ENCODE data around the gene IQCH.
"Not testable (repeated sequence)": the region's sequence is repeated elsewhere in the genome, so short reads cannot be mapped to it uniquely, and the experiment has no call there.

Gene IQCH

DNA sequence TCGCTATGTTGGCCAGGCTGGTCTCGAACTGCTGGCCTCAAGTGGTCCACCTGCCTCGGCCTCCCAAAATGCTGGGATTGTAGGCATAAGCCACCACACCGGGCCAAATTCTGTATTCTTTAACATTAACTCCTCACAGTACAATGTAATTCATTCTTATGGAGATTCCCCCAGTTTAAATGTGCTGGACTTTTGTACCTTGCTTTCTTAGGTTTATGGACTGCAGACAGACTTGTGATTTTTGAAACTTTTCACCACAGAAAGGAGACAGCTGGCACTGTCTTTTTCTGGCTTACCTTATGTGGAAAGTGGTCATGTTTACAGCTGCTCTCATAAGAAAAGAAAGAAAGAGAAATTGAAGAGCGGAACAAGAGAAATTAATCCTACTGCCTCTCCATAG is 103.8 kb downstream of the IQCH start:
- no peak for DNase-seq (ENCODE audit: low read depth in 2 of 2)

DNA sequence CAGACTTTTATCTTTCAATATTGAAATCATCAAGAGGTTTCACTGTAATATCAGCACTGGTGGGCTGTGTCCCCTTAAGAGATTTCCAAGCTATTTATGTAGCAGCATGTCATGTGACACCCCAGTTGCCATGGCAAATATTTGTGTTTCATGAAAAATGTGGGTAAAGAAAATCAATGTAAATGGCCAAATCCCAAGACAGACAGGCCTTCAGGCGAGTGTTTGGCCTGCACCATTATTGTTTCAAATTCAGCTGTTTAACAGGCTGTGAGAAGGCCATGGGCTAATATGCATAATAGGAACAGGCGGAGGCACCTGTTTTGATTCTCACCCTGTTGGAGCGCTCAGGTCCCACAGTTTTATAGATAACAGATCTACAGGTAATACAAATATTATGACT is 104.2 kb downstream of the IQCH start:
- no peak for DNase-seq (ENCODE audit: low read depth in 2 of 2)

DNA sequence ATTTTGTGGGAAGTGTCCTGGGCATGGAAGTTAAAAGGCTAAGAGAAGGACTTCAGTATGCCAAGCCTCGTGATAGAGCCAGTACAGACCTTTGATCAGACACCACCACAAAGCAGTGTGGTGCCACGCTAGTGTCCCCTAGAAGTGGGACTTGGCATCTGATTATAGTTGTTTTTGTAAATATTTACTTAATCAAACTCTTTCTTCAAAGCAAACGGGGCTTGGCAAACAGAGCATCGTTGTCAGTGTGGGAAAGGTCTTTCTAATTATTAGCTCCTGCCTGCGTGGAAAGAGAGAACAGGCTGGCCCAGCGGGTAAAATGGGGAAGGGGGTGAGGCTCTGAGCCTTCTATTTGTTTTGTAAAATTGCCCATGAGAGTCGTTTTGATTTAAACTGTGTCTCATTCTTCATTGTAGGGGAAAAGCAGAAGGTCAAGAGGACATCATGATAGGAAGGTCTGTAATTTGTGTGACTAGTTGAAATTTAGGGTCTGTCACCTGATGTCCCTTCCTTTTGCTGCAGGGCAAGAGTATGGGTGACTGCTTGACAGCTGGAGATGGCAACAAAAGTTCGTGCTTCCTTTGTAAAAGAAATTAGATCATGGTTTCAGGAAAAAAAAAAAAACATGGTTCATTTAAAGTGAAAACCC is 105.0 kb downstream of the IQCH start:
- no peak for DNase-seq (ENCODE audit: low read depth in 2 of 2)

DNA sequence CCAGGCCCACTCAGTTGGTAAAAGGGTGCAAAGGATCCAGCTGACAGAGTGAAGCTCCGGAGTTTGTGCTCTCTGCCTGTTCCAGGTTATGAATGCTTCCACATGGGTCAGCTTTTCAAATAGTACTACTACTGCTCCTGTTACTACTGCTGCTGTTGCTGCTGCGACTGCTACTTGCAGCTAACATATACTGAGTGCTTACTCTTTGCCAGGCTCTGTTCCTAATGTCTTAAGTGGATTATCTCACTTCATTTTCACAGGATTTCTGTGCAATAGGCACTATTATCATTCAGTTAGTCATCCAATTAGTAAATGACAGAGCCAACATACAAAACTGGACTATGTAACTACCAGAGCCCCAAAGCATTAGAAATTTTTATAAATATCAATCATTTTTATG is 106.5 kb downstream of the IQCH start:
- DNase-seq (ENCODE audit: low read depth in 2 of 2): no peak

DNA sequence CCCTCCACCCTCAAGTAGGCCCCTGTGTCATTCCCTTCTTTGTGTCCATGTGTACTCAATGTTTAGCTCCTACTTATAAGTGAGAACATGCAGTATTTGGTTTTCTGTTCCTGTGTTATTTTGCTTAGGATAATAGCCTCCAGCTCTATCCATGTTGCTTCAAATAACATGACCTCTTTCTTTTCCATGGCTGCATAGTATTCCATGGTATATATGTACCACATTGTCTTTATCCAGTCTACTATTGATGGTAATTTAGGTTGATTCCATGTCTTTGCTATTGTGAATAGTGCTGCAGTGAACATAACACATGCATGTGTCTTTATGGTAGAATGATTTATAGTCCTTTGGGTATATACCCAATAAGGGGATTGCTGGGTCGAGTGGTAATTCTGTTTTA is 109.1 kb downstream of the IQCH start:
- not testable (repeated sequence) for DNase-seq (ENCODE audit: low read depth in 2 of 2)

DNA sequence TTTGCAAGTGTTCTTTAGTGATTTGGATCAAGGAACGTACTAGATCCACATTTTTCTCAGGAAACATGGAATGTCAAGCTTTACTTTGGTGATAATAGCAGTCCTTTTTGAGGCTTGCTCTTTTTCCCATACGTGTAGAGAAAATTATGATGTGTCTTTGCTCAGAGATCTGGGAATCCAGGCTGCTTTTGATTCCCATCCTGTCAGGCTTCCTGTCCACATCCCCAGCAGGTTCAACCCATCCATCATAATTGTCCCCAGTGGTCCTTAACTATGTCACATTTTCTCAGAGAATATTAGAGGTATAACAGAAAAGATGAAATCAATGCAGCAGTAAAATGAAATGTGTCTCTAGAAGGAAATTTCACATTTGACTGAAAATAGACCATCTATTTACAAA is 111.4 kb downstream of the IQCH start:
- no peak for DNase-seq (ENCODE audit: low read depth in 2 of 2)

DNA sequence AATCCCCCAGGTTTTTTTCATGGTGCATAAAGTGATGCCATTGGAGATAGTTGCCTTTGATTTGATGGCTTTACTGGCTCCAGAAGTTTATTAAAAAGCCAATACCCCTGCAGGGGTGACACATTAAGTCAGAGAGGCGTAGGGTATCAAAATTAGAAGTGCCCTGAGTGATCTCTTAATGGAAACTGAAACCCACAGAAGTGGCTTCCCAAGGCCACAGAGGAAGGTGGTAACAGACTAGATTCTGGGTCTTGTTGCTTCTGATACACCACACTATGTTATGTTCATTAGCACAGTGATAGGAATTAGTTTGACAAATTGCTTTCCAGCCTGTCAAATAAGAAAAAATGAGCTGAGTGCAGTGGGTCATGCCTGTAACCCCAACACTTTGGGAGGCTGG is 112.3 kb downstream of the IQCH start:
- no peak for DNase-seq (ENCODE audit: low read depth in 2 of 2)

DNA sequence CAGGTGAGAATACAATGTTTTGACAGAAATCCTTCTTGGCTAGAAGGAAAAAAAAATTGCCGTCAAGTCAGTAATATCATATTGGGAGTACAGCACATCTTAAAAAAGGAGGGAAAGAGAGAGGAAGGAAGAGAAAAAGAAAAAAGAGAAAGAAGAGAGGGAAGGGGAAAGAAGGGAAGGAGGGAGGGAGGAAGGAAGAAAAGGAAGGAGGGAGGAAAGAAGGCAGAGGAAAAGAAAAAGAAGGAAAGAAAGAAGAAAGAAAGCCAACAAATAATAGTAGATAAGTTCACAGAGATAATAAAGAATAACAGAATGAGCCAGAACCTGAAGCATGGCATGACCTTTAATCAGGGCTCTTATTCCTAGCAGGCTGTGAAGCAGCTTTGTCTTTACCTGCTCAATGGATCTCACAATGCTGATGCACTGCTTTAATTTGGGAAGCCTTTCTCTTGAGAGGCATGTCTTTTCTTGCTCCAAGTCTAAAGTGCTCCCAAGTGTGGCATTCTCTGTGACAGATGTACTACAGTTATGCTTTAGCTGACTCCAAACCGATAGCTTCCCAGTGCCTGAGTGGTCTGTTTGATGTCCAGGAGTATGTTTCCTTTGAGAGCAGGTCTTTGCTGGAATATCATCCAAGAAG is 114.9 kb downstream of the IQCH start:
- no peak for DNase-seq (ENCODE audit: low read depth in 2 of 2)

DNA sequence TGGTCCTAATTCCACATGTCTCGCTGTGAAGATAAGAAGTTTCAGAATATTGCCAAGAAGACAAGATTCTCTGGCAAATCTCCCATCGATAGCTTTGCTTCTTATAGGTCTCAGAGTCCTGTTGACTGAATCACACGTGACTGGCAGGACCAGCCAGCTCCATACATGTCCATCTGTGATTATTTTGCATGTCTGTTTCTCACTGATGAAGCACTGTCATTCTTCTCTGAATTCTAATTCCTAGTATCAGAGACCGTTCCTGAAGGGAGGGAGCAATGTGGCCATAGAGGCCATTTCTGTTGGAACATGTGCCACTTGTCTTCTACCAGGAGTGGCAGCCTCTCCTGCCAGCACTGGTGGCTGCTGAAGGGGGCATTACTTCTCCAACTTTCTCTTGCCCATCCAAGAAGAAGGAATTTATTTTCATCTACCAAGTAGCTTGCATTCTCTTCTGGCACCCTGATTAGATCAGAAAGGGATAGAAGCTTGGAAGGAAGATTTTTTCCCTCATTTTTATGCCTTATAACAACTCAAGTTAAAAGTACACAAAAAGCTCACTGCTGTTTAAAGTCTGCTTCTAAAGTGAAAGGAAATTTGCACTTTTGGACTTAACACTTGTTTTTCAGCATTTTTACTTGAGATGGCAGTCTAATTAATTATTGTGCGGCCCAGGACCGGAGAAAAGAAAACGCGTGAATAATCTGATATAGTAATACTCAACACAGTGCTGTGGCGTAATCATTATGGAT is 115.8 kb downstream of the IQCH start:
- no peak for DNase-seq (ENCODE audit: low read depth in 2 of 2)

DNA sequence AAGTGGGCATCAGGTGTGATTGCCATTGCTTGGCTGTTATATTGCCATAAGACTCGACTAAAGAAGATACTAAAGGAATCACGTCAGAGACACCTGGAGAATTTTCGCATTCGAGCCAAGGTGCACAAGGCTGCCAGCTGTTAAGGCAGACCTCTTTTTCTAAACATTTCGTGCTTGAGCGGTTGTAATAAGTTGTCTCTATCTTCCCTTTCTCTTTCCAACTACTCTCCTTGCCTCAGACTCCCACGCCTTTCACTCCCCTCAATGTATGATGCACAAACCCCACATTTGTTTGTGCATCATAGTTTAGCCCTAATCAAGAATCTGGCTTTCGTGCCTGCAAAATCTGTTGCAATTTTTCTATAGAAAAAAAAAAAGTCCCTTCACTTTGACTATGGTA is 118.0 kb downstream of the IQCH start:
- DNase-seq (ENCODE audit: low read depth in 2 of 2): no peak

DNA sequence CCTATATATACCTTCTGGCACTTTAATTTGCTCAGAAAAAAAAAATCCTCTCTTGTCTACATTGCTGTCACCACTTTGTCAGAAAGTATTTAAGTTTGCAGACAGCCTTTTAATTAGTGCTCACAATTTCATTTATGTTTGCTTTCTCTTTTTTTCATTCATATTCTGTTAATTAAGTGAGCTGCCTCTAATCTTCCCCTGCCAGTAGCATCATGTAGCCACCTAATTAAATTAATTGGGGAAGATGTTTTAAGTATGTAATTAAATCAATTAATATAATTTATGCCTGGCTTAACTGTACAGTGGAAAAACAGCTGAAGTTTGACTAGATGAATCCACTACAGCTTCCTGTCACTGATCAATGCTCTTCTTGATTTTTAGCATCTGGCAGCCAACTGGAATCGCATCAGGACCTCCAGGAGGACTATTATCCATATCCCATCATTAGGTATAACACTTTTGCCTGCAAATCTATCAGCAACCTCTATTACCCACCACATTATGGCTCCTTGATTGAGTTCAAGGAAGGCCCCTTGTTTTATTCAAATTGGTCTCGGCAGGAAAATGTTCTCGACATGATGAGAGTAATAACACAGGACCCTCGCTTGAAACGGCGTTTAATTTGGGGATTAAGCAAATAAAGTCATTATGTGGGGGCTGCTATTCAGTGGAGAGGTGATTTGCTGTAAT is 118.5 kb downstream of the IQCH start:
- no peak for DNase-seq (ENCODE audit: low read depth in 2 of 2)

DNA sequence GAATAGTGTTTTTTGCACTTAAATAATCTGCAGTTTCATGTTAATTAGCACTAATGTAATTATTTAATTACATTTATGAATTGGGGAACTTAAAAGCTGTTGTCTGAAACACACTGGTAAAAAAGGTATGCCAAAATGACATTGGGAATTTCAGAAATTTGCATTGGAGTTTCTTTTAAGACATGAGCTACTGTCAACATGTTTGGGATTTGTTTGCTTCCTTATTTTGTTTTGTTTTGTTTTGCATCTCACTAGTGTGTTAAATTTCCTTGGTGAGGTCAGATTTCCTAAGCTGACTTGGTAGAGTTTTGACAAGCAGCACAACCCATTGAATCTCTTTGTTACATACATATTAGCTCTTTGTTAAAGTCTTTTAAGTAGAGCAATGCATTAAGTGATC is 119.4 kb downstream of the IQCH start:
- DNase-seq (ENCODE audit: low read depth in 2 of 2): no peak

DNA sequence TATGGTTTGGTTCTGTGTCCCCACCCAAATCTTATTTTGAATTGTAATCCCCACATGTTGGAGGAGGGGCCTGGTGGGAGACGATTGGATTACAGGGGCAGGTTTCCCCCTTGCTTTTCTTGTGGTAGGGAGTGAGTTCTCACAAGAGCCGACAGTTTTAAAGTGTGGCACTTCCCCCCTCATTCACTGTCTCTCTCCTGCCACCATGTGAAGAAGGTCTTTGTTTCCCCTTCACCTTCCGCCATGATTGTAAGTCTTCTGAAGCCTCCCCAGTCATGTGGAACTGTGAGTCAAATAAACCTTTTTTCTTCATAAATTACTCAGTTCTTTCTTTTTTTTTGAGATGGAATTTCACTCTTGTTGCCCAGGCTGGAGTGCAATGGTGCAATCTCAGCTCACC is 124.9 kb downstream of the IQCH start:
- DNase-seq (ENCODE audit: low read depth in 2 of 2): no peak

DNA sequence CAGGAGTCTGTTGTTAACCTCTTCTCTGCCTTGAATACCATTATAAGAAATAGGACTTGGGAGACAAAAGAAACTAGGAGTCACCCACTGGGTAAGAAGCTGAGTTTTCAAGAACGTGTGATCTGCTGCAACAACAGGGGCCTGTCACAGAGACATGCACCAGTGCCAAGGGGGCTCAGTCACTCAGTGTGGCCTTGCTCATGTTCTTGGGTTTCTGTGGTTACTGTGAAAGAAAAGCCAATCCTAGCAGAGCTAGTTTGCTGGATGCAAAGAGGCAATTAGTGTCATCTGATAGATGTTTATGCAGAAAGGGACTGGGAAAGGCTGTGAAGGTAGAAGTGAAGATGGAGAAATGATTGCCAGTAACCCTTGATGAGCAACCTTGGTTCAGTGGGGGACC is 126.3 kb downstream of the IQCH start:
- DNase-seq (ENCODE audit: low read depth in 2 of 2): no peak

DNA sequence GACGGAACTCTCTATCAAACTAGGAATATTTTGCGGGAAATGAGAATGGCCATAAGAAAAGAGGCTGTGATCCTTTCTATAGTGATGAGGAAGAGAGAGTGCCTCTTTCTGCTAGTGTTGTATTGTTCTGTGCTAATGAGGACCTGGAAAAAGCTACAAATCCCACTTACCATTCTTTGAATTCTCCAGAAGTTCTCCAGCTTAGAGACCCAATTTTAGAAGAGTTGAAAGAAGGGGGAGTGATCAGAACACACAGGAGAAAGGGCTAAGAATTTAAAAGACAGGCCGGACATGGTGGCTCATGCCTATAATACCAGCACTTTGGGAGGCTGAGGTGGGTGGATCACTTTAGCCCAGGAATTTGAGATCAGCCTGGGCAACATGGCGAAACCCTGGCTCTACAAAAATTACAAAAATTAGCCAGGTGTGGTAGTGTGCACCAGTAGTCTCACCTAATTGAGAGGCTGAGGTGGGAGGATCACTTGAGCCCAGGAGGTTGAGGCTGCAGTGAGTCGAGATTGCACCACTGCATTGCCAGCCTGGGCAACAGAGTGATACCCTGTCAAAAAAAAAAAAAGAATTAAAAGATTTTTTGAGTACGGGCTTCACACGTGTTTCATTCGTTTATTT is 126.9 kb downstream of the IQCH start:
- no peak for DNase-seq (ENCODE audit: low read depth in 2 of 2)

DNA sequence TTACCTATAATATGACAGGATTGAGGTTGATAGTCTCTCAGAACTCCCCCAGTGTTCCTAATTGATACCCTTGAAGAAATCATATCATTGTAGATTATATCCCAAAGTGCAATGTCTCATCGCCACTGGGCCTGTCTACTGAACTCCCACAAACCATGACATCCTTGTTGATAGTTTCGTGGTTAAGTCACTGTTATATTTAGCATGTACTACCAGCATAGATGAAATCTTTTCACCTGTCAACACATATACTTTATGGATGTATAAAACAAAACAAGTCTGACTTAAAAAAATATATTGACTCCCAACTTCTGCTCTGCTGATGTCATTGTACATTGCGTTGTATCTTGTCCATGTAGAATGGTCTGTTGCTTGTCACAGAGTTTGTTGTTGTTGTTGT is 128.1 kb downstream of the IQCH start:
- no peak for DNase-seq (ENCODE audit: low read depth in 2 of 2)

DNA sequence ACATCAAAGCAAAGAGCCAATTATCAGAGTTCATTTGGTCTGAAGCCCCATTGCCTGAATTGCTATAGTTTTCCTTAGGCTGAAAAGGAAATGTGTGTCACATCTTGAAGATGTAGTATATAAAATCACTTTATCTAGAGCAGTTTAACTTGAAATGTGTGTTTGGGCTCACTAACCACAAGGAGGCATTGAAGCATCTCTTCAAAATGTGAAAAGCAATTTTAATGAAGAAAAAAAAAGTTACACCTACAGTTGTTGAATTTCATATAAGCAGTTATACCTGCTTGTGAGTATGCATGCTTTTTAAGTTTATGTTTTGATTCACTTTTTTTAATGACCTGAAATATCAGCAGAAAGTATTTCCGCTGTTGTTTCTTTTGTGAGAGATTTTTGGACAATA is 129.3 kb downstream of the IQCH start:
- DNase-seq (ENCODE audit: low read depth in 2 of 2): no peak

DNA sequence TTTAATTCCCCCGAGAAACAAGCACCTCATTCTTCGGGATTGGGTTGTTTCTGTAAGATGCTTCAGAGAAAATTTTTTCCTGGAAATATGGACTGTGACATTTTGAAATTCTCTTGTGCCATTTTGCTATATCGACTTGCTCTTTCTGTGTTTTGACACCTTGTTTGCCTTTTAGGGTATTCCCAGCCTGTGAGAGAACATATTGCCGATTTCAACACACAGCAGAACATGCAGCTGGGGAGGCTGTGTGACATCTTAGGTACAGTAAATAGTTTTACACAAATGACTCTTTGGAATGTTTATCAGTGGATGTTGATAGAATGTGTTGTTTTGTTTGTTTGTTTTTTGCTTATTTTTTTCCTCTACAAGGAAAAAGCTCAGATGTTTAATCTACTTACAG is 130.2 kb downstream of the IQCH start:
- no peak for DNase-seq (ENCODE audit: low read depth in 2 of 2)

DNA sequence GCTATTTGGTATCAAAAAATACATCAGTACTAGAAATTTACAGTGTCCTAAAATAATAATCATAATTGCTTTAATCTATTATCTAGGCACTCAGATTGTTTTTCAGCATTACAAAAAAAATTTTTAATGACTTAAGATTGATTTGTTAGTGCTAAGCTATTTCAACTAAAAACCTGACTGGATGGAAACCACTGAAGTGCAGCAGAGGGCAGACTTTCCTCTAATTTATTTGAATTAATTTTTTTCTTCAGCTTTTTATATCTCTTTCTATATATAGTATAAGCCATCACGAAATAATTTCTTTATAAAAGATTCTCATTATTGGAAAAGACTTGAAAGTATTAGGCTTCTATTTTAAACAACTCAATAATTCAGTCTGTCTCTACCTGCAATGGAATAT is 131.4 kb downstream of the IQCH start:
- DNase-seq (ENCODE audit: low read depth in 2 of 2): no peak

DNA sequence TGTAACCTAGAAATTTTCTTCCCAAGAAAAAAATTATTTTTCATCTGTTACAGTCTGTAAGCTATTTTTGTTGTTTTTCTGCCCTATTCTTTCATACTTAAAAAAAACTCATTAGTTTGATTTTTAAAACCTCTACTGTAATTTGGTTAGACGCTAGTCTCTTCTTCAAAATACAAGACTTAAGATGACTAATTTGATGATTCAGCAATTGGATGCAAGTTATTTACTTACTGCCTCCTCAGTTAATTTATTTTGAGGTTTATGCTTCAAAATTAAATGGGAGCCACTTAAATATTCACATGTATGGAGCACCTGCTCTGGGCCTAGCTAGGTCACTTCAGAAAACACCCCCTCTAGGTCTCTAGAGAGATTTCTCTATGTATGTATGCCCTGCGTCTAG is 132.4 kb downstream of the IQCH start:
- DNase-seq (ENCODE audit: low read depth in 2 of 2): no peak

DNA sequence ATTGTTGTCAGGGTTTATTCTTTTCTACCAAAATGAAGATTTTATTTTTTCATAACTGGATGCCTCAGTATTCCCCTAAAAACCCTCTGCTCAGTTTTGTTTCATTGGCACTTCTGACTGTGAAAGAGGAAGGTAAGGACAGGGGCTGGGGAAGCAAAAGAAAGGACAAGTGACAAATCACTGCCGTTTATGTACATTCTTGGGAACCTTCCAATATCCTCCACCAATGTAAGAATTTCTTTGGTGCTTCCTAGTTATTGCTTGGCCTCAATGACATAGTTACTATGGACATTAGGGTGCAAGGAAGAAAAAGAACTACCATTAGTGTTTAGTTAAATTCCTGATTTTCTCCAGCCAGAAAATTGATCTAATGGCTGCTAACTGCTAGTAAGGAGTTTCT is 135.4 kb downstream of the IQCH start:
- no peak for DNase-seq (ENCODE audit: low read depth in 2 of 2)

All from stimulated activated CD4-positive, alpha-beta T cell treated with anti-CD3 and anti-CD28 coated beads, Interleukin-1b, Interleukin-23, amount 100 ng/mL, for 4 hours (primary cell).